Measurements from ENCODE around the gene AARS1. TPM values are rescaled to one million over a fixed set of nuclear protein-coding genes. Genes with fewer than 3 reads are reported as not detected.

Gene AARS1
- total RNA-seq, 4 donors from 2014 or later = 47.9 to 114 (median 64.0) TPM

- TF ChIP-seq CTCF (IDR thresholded peaks at IDR 0.05; ENCODE audit: low read depth) = no peak
Observed at GRCh38 chr16:70306880-70307279, 17.6 kb upstream of the AARS1 start.

- no peak for TF ChIP-seq CTCF (IDR thresholded peaks at IDR 0.05; ENCODE audit: low read depth)
Observed at GRCh38 chr16:70304892-70305448, 15.7 kb upstream of the AARS1 start.

DNA sequence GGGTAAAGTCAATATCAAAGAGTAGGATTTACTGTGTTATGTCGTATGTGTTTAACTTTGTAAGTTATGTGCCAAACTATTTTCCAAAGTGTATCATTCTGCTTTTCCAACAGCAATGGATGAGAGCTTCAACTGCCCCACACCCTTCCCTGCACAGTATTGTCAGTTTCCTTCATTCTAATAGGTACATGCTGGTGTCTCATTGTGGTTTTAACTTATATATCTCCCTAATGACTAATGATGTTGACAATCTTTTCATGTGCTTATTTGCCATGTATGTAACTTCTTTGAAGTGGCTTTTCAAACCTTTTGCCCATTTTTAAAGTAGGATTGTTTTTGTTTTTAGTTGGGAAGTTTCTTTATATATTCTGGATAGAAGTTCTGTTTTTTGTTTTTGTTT, 13.4 kb upstream of the AARS1 start:
- no peak for TF ChIP-seq CTCF (IDR thresholded peaks at IDR 0.05; ENCODE audit: low read depth)

DNA sequence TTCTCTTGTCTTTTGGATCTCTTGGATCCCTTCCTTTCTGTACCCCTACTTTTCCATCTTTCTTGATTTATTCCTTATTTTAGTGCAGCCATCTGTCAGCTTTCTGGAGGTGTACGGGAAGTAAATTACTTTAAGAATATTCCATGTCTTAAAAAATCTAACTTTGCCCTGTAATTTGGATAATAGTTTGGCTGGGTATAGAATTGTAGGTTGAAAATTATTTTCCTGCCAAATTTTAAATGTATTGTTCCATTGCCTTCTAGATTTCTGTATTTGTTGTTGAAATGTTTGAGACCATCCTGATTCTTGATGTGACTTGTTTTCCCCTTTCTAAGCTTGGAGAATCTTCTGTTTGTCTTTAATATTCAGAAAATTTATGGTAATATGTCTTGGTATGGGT, 11.8 kb upstream of the AARS1 start:
- no peak for TF ChIP-seq CTCF (IDR thresholded peaks at IDR 0.05; ENCODE audit: low read depth)

DNA sequence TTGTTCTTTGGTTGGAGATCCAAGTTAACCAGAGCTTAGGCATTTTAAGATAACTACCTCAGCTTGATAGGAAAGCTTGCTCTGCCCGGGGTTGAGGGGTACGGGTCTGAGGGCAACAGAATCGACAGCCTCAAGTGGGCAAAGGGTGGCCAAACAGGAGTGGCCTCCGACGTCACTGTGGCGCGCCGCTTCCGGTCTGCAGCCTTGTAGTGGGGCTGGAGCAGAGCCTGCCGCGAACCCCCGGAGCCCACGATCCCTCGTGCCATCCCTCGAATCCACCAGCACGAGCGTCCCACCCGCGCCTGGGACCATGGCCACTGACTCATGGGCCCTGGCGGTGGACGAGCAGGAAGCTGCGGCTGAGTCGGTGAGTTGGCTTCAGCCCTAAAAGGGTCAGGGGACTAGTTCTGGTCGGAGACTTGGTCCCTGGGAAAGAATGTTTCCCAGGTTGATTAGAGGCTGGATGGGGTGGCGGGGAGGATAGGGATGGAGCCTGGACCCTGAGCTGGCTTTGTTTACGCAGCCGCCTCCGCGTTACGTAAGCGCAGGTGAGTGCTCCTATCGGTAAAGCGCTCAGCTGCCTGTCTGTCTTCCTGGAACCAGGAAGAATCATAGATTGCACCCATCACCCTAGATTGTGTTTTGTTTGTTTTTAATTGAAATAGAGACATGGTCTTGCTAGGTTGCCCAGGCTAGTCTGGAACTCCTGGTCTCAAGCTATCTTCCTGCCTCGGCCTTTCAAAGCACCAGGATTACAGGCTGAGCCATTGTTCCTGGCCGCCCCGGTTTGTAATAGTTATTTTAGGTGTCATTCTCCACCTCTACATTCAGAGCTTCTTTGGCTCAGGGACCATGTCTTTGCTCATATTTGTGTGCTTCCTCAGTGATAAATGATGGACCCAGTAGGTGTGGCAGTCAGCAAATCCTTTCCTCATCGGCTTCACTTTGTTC, 10.0 kb upstream of the AARS1 start, which contains the start of gene DDX19B:
TSS of gene DDX19B (plus strand) at position 199 of the 951 bp plus-strand sequence. CDS start at position 311, 112 bp downstream.
- no peak for TF ChIP-seq CTCF (IDR thresholded peaks at IDR 0.05; ENCODE audit: low read depth)

- TF ChIP-seq CTCF (IDR thresholded peaks at IDR 0.05; ENCODE audit: low read depth) = no peak
Observed at GRCh38 chr16:70295634-70296033, 6.3 kb upstream of the AARS1 start.

- no peak for TF ChIP-seq CTCF (IDR thresholded peaks at IDR 0.05; ENCODE audit: low read depth)
Observed at GRCh38 chr16:70294385-70295025, 5.2 kb upstream of the AARS1 start.
